Activated CD8-positive, alpha-beta memory T cell treated with anti-CD3 and anti-CD28 coated beads, Interleukin-2, amount 10 ng/mL, durations not matched to agents 7 days and 5 days (primary cell): ENCODE measurements around the gene AQP5. TPM values are rescaled to one million over a fixed set of nuclear protein-coding genes. Genes with fewer than 3 reads are reported as not detected.

Experiments
- ATAC-seq: fragments of 150-1000 bp; cut with Tn5 transposase; one replicate; pipeline ENCODE4 v1.10.0; 2021; ENCODE audit warnings: moderate library complexity
- CTCF ChIA-PET: fragments of 350-600 bp; sonication (Branson Sonifier 250); formaldehyde crosslinking; loops from one replicate; lab custom pipeline; 2021; ENCODE audit warnings: antibody characterized with exemption; lab: Charles Lee
- DNase-seq: peaks from one replicate; pipeline ENCODE4 v3.0.0-alpha.2; 2020
- H3K27ac Mint-ChIP-seq: one replicate; pipeline ENCODE4 v1.8.0; 2021; ENCODE audit warnings: mild to moderate bottlenecking, mixed read lengths
- H3K27me3 Mint-ChIP-seq: one replicate; pipeline ENCODE4 v1.8.0; 2021; ENCODE audit warnings: mixed read lengths
- H3K36me3 Mint-ChIP-seq: one replicate; pipeline ENCODE4 v1.8.0; 2021; ENCODE audit warnings: mild to moderate bottlenecking, mixed read lengths
- H3K4me1 Mint-ChIP-seq: one replicate; pipeline ENCODE4 v1.8.0; 2021; ENCODE audit warnings: mixed read lengths
- H3K4me3 Mint-ChIP-seq: one replicate; pipeline ENCODE4 v1.8.0; 2021; ENCODE audit warnings: mild to moderate bottlenecking, moderate library complexity, mixed read lengths
- H3K9me3 Mint-ChIP-seq: one replicate; pipeline ENCODE4 v1.8.0; 2022; ENCODE audit warnings: low read depth, mixed read lengths
- total RNA-seq, 2 experiments: library from RNA; stranded (reverse); gene quantifications; one replicate each; pipeline ENCODE4 v1.2.3, GENCODE V29; 2021

AQP5 gene
- total RNA-seq, 2 experiments from 2014 or later = not detected

- Mint-ChIP-seq H3K4me1 (no peaks in the 10 kb centered on the region), H3K36me3 (no peaks in the 10 kb centered on the region), H3K9me3 (no peaks in the 10 kb centered on the region), H3K4me3 (no peak overlapping the region), H3K27ac (no peak overlapping the region), H3K27me3 (peaks cover 13% of the 10 kb centered on the region)
- ATAC-seq = no peak
- DNase-seq = no peak
- CTCF ChIA-PET = no interaction called here
Observed at GRCh38 chr12:49923880-49924556, 37.7 kb upstream of the AQP5 start.

GRCh38 chr12:49924628-49925246 lies 36.9 kb upstream of the AQP5 start:
- no peak for ATAC-seq
- Mint-ChIP-seq H3K36me3 (no peaks in the 10 kb centered on the region), H3K27me3 (peaks cover 11% of the 10 kb centered on the region), H3K9me3 (no peaks in the 10 kb centered on the region), H3K4me1 (no peaks in the 10 kb centered on the region), H3K27ac (no peak overlapping the region), H3K4me3 (no peak overlapping the region)
- CTCF ChIA-PET = no interaction called here
- DNase-seq = no peak

GRCh38 chr12:49925433-49926204 lies 36.1 kb upstream of the AQP5 start:
- Mint-ChIP-seq H3K27ac (no peak overlapping the region), H3K36me3 (no peaks in the 10 kb centered on the region), H3K4me3 (no peak overlapping the region), H3K4me1 (no peaks in the 10 kb centered on the region), H3K9me3 (no peaks in the 10 kb centered on the region), H3K27me3 (peaks cover 7% of the 10 kb centered on the region)
- DNase-seq (no peak), ATAC-seq (no peak)
- CTCF ChIA-PET = no interaction called here

GRCh38 chr12:49928471-49928870 lies 33.2 kb upstream of the AQP5 start:
- DNase-seq = no peak
- ATAC-seq = no peak
- CTCF ChIA-PET = interaction anchor here (0.5 to 1.9 kb wide), 4 partner anchors 17 to 284 kb away, joined by 3 to 8 read pairs (median 4); no protein-coding TSS in a partner anchor
- Mint-ChIP-seq H3K27ac (no peak overlapping the region), H3K36me3 (no peaks in the 10 kb centered on the region), H3K4me1 (no peaks in the 10 kb centered on the region), H3K9me3 (no peaks in the 10 kb centered on the region), H3K27me3 (peaks cover 9% of the 10 kb centered on the region), H3K4me3 (no peak overlapping the region)

- no peaks in the 10 kb centered on the region for H3K36me3 Mint-ChIP-seq
- H3K27me3 Mint-ChIP-seq = peaks cover 11% of the 10 kb centered on the region
- CTCF ChIA-PET = interaction anchor here (1.0 to 6.4 kb wide), 3 partner anchors 16 to 189 kb away, joined by 3 to 31 read pairs (median 3); partner anchors contain the start of gene TMBIM6
- ATAC-seq (no peak), DNase-seq (no peak)
- no peak overlapping the region for H3K4me3 Mint-ChIP-seq
- H3K9me3 Mint-ChIP-seq = no peaks in the 10 kb centered on the region
- no peak overlapping the region for H3K27ac Mint-ChIP-seq
- no peaks in the 10 kb centered on the region for H3K4me1 Mint-ChIP-seq
Observed at GRCh38 chr12:49929581-49929980, 32.1 kb upstream of the AQP5 start.

- CTCF ChIA-PET = interaction anchor here (1.6 to 6.4 kb wide), 2 partner anchors 15 to 62 kb away, joined by 3 to 31 read pairs; no protein-coding TSS in a partner anchor
- Mint-ChIP-seq H3K9me3 (no peaks in the 10 kb centered on the region), H3K36me3 (no peaks in the 10 kb centered on the region), H3K27me3 (peaks cover 20% of the 10 kb centered on the region), H3K27ac (no peak overlapping the region), H3K4me1 (no peaks in the 10 kb centered on the region), H3K4me3 (no peak overlapping the region)
- ATAC-seq (no peak), DNase-seq (no peak)
Observed at GRCh38 chr12:49930515-49931288, 31.0 kb upstream of the AQP5 start.

- no peaks in the 10 kb centered on the region for H3K4me1 Mint-ChIP-seq
- CTCF ChIA-PET = interaction anchor here (1.5 to 6.4 kb wide), 2 partner anchors 14 to 191 kb away, joined by 4 to 31 read pairs; partner anchors contain the start of gene TMBIM6
- H3K36me3 Mint-ChIP-seq = no peaks in the 10 kb centered on the region
- H3K27ac Mint-ChIP-seq = no peak overlapping the region
- peaks cover 23% of the 10 kb centered on the region for H3K27me3 Mint-ChIP-seq
- no peak for ATAC-seq
- no peak overlapping the region for H3K4me3 Mint-ChIP-seq
- no peak for DNase-seq
- no peaks in the 10 kb centered on the region for H3K9me3 Mint-ChIP-seq
Observed at GRCh38 chr12:49932023-49932422, 29.6 kb upstream of the AQP5 start.

- H3K4me3 Mint-ChIP-seq = no peak overlapping the region
- CTCF ChIA-PET = interaction anchor here (1.5 to 6.4 kb wide), 2 partner anchors 13 to 191 kb away, joined by 4 to 31 read pairs; partner anchors contain the start of gene TMBIM6
- no peaks in the 10 kb centered on the region for H3K9me3 Mint-ChIP-seq
- ATAC-seq (no peak), DNase-seq (no peak)
- no peaks in the 10 kb centered on the region for H3K36me3 Mint-ChIP-seq
- no peak overlapping the region for H3K27ac Mint-ChIP-seq
- H3K27me3 Mint-ChIP-seq = peaks cover 25% of the 10 kb centered on the region
- no peaks in the 10 kb centered on the region for H3K4me1 Mint-ChIP-seq
Observed at GRCh38 chr12:49932533-49933130, 29.0 kb upstream of the AQP5 start.

GRCh38 chr12:49933796-49934195 lies 27.9 kb upstream of the AQP5 start:
- ATAC-seq = no peak
- CTCF ChIA-PET = interaction anchor here (0.8 to 6.4 kb wide), 2 partner anchors 12 to 33 kb away, joined by 5 to 31 read pairs; no protein-coding TSS in a partner anchor
- Mint-ChIP-seq H3K4me3 (no peak overlapping the region), H3K9me3 (no peaks in the 10 kb centered on the region), H3K4me1 (no peaks in the 10 kb centered on the region), H3K36me3 (no peaks in the 10 kb centered on the region), H3K27me3 (peaks cover 25% of the 10 kb centered on the region), H3K27ac (no peak overlapping the region)
- no peak for DNase-seq

GRCh38 chr12:49934505-49934904 lies 27.2 kb upstream of the AQP5 start:
- ATAC-seq = no peak
- Mint-ChIP-seq H3K27me3 (peaks cover 25% of the 10 kb centered on the region), H3K4me1 (no peaks in the 10 kb centered on the region), H3K36me3 (no peaks in the 10 kb centered on the region), H3K9me3 (no peaks in the 10 kb centered on the region), H3K27ac (no peak overlapping the region), H3K4me3 (no peak overlapping the region)
- no peak for DNase-seq
- CTCF ChIA-PET = interaction anchor here (6.4 kb wide), 1 partner anchor 11 kb away, joined by 31 read pairs; no protein-coding TSS in a partner anchor

GRCh38 chr12:49936925-49937324 lies 24.7 kb upstream of the AQP5 start:
- Mint-ChIP-seq H3K4me3 (no peak overlapping the region), H3K9me3 (no peaks in the 10 kb centered on the region), H3K36me3 (no peaks in the 10 kb centered on the region), H3K4me1 (no peaks in the 10 kb centered on the region), H3K27me3 (peaks cover 20% of the 10 kb centered on the region), H3K27ac (no peak overlapping the region)
- ATAC-seq (no peak), DNase-seq (no peak)
- CTCF ChIA-PET = interaction anchor here (1.2 to 1.6 kb wide), 2 partner anchors 9 to 70 kb away, joined by 3 to 7 read pairs; no protein-coding TSS in a partner anchor

GRCh38 chr12:49937639-49938300 lies 23.9 kb upstream of the AQP5 start:
- Mint-ChIP-seq H3K4me3 (no peak overlapping the region), H3K36me3 (no peaks in the 10 kb centered on the region), H3K4me1 (peaks cover 4% of the 10 kb centered on the region), H3K9me3 (no peaks in the 10 kb centered on the region), H3K27me3 (peaks cover 19% of the 10 kb centered on the region), H3K27ac (no peak overlapping the region)
- DNase-seq = no peak
- CTCF ChIA-PET = interaction anchor here (1.2 to 1.6 kb wide), 2 partner anchors 8 to 71 kb away, joined by 3 to 7 read pairs; no protein-coding TSS in a partner anchor
- no peak for ATAC-seq
